WERI-Rb-1 (cell line): ENCODE results near the gene S100A1.
"Not testable (repeated sequence)": the region's sequence is repeated elsewhere in the genome, so short reads cannot be mapped to it uniquely, and the experiment has no call there.

Experiments used
- DNase-seq: peaks from one replicate; pipeline ENCODE4 v3.0.0-alpha.2; 2020
- H3K27ac ChIP-seq: fragments of 250-450 bp; sonication (Bioruptor Pico); 2 replicates; pipeline ENCODE4 v1.5.1; 2020; ENCODE audit warnings: mild to moderate bottlenecking, moderate library complexity
- H3K27me3 ChIP-seq: fragments of 250-450 bp; sonication (Bioruptor Pico); 2 replicates; pipeline ENCODE4 v1.5.1; 2021; ENCODE audit warnings: mild to moderate bottlenecking, low read depth, moderate library complexity; ENCODE audit not compliant: insufficient read depth, severe bottlenecking
- H3K36me3 ChIP-seq: fragments of 250-450 bp; sonication (Bioruptor Pico); 2 replicates; pipeline ENCODE4 v1.5.1; 2020; ENCODE audit warnings: mild to moderate bottlenecking, moderate library complexity
- H3K4me3 ChIP-seq: 2 replicates; pipeline ENCODE4 v1.5.1; 2011; ENCODE audit warnings: low read depth, mild to moderate bottlenecking, control low read depth, low read length
- H3K9me3 ChIP-seq: fragments of 250-450 bp; sonication (Bioruptor Pico); 2 replicates; pipeline ENCODE4 v1.5.1; 2021; ENCODE audit warnings: mild to moderate bottlenecking, moderate library complexity; ENCODE audit not compliant: severe bottlenecking
- TF ChIP-seq, protein P1 (sequence below): IDR thresholded peaks from 2 replicates; pipeline ENCODE4 v1.5.1; 2011; ENCODE audit warnings: low read depth, mild to moderate bottlenecking, control low read depth, inconsistent platforms, low read length

Gene S100A1

DNA sequence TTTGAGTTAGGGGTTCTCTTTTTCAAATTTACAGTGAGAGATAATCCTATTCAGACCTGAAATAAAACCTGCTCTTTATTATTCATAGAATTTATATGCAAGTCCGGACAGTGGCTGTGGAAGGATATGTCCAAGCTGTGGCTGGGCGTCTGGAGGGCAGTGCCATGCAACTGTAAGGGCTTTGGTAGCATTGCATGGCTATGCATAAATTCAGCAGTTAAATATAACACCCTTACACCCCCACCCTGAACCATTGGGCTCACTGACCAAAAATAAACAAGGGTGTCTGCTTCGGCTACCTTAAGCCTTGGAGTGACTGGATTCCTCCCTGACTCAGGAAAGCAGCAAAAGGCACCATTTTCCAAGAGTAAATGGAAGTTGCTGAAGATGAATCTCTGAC, 11.0 kb downstream of the S100A1 start:
- H3K27ac ChIP-seq, result peak overlapping the region; percentile 99
- no peaks in the 10 kb centered on the region for H3K9me3 ChIP-seq
- no peak for DNase-seq
- TF ChIP-seq, protein P1, sequence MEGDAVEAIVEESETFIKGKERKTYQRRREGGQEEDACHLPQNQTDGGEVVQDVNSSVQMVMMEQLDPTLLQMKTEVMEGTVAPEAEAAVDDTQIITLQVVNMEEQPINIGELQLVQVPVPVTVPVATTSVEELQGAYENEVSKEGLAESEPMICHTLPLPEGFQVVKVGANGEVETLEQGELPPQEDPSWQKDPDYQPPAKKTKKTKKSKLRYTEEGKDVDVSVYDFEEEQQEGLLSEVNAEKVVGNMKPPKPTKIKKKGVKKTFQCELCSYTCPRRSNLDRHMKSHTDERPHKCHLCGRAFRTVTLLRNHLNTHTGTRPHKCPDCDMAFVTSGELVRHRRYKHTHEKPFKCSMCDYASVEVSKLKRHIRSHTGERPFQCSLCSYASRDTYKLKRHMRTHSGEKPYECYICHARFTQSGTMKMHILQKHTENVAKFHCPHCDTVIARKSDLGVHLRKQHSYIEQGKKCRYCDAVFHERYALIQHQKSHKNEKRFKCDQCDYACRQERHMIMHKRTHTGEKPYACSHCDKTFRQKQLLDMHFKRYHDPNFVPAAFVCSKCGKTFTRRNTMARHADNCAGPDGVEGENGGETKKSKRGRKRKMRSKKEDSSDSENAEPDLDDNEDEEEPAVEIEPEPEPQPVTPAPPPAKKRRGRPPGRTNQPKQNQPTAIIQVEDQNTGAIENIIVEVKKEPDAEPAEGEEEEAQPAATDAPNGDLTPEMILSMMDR, result no peak
- H3K27me3 ChIP-seq, result no peaks in the 10 kb centered on the region
- peaks cover 96% of the 10 kb centered on the region for H3K36me3 ChIP-seq
- H3K4me3 ChIP-seq, result no peak overlapping the region

DNA sequence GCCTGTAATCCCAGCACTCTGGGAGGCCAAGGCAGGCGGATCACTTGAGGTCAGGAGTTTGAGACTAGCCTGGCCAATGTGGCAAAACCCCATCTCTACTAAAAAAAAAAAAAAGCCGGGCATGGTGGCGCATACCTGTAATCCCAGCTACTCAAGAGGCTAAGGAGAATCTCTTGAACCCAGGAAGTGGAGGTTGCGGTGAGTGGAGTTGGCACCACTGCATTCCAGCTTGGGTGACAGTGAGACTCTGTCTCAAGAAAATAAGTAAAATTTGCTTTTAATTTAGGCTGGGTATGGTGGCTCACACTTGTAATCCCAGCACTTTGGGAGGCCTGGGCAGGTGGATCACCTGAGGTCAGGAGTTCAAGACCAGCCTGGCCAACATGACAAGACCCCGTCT, 12.0 kb downstream of the S100A1 start:
- not testable (repeated sequence) for H3K4me3 ChIP-seq, H3K27me3 ChIP-seq, H3K27ac ChIP-seq, H3K9me3 ChIP-seq, DNase-seq
- H3K36me3 ChIP-seq, result peaks cover 100% of the 10 kb centered on the region

- Histone ChIP-seq H3K9me3 (no peaks in the 10 kb centered on the region), H3K4me3 (no peak overlapping the region), H3K36me3 (peaks cover 100% of the 10 kb centered on the region), H3K27me3 (no peaks in the 10 kb centered on the region), H3K27ac (no peak overlapping the region)
- TF ChIP-seq, protein P1, result no peak
- DNase-seq, result no peak
Measured at GRCh38 chr1:153640861-153641260, 12.6 kb downstream of the S100A1 start.

GRCh38 chr1:153642161-153642560, 13.9 kb downstream of the S100A1 start:
- no peaks in the 10 kb centered on the region for H3K27me3 ChIP-seq
- H3K9me3 ChIP-seq, result no peaks in the 10 kb centered on the region
- peaks cover 100% of the 10 kb centered on the region for H3K36me3 ChIP-seq
- TF ChIP-seq, protein P1, result no peak
- no peak overlapping the region for H3K4me3 ChIP-seq
- DNase-seq, result no peak
- no peak overlapping the region for H3K27ac ChIP-seq

DNA sequence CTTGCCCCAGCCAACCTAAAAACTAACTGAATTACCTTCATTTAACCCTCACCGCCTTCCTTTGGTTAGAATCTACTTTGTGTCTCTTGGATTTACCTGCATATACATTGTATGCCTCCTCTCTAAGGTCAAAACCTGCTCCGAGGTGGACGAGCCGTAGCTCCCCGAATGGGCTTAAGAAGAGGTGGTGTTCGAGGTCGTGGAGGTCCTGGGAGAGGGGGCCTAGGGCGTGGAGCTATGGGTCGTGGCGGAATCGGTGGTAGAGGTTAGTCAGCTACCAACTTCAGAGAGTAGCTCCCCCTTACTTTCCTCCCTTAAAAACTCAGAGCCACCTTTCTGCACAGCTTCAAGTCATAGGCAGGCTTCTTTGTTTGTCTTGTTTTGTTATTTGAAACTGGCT, 14.9 kb downstream of the S100A1 start:
- peaks cover 96% of the 10 kb centered on the region for H3K36me3 ChIP-seq
- no peak for DNase-seq
- no peak overlapping the region for H3K4me3 ChIP-seq
- H3K9me3 ChIP-seq, result no peaks in the 10 kb centered on the region
- no peaks in the 10 kb centered on the region for H3K27me3 ChIP-seq
- TF ChIP-seq, protein P1, result no peak
- H3K27ac ChIP-seq, result no peak overlapping the region

DNA sequence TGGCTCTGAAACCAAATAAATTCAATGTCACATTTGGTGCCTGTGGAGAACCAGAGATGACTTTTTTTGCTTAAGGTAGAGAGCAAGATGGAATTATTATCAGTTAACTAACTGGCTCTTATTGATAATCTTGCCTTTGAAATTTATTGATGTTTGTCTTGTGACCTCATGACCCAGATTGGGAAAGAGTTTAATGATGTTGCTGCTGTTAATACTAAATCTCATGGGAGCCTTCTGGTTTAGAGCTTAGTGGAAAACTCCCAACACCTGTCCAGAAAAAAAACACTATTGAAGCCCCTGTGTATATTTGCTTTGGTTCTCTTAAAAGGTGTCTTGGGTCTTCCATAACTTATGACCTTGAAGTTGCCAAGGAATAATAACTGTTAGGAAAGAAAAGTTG, 15.6 kb downstream of the S100A1 start:
- H3K36me3 ChIP-seq, result peaks cover 89% of the 10 kb centered on the region
- H3K9me3 ChIP-seq, result peaks cover 2% of the 10 kb centered on the region
- TF ChIP-seq, protein P1, result no peak

More for the DNA sequence above, 15.6 kb downstream of the S100A1 start:
- Histone ChIP-seq H3K27me3 (no peaks in the 10 kb centered on the region), H3K4me3 (no peak overlapping the region), H3K27ac (no peak overlapping the region)
- no peak for DNase-seq
